WTC11 (cell line): ENCODE measurements around the gene GLIPR2.

Experiments used
- ATF1 ChIP-seq: sonication (generic); formaldehyde crosslinking; IDR thresholded peaks from 2 replicates; pipeline ENCODE4 v1.8.1; 2023; ENCODE audit warnings: mild to moderate bottlenecking, moderate library complexity, missing genetic modification reagents
- CTCF ChIP-seq: fragments of 200-600 bp; IDR thresholded peaks from 2 replicates; pipeline ENCODE4 v1.8.0; 2022; ENCODE audit warnings: antibody characterized with exemption
- ESRRA ChIP-seq: sonication (generic); formaldehyde crosslinking; IDR thresholded peaks from 2 replicates; pipeline ENCODE4 v1.8.1; 2022; ENCODE audit warnings: mild to moderate bottlenecking, missing genetic modification reagents, borderline replicate concordance
- JUN ChIP-seq: sonication (generic); formaldehyde crosslinking; IDR thresholded peaks from 2 replicates; pipeline ENCODE4 v1.8.0; 2023; ENCODE audit warnings: mild to moderate bottlenecking, missing genetic modification reagents
- KAT7 ChIP-seq: sonication (generic); formaldehyde crosslinking; IDR thresholded peaks from 2 replicates; pipeline ENCODE4 v1.8.1; 2023; ENCODE audit warnings: missing genetic modification reagents, mild to moderate bottlenecking, borderline replicate concordance
- MAX ChIP-seq: sonication (generic); formaldehyde crosslinking; IDR thresholded peaks from 2 replicates; pipeline ENCODE4 v1.8.0; 2022; ENCODE audit warnings: mild to moderate bottlenecking, missing genetic modification reagents
- NR2C2 ChIP-seq: sonication (generic); formaldehyde crosslinking; IDR thresholded peaks from 2 replicates; pipeline ENCODE4 v1.8.0; 2022; ENCODE audit warnings: mild to moderate bottlenecking, missing genetic modification reagents
- SMAD3 ChIP-seq: sonication (generic); formaldehyde crosslinking; IDR thresholded peaks from 2 replicates; pipeline ENCODE4 v1.8.0; 2022; ENCODE audit warnings: missing genetic modification reagents, mild to moderate bottlenecking, borderline replicate concordance
- SP1 ChIP-seq: sonication (generic); formaldehyde crosslinking; conservative IDR thresholded peaks from 2 replicates; pipeline ENCODE4 v1.8.1; 2022; ENCODE audit warnings: missing genetic modification reagents
- TEAD1 ChIP-seq: sonication (generic); formaldehyde crosslinking; IDR thresholded peaks from 2 replicates; pipeline ENCODE4 v1.8.0; 2022; ENCODE audit warnings: mild to moderate bottlenecking, missing genetic modification reagents
- USF2 ChIP-seq: sonication (generic); formaldehyde crosslinking; IDR thresholded peaks from 2 replicates; pipeline ENCODE4 v1.8.1; 2023; ENCODE audit warnings: mild to moderate bottlenecking, missing genetic modification reagents, moderate library complexity
- ZNF138 ChIP-seq: sonication (generic); formaldehyde crosslinking; conservative IDR thresholded peaks from 2 replicates; pipeline ENCODE4 v1.8.1; 2022; ENCODE audit warnings: mild to moderate bottlenecking, moderate library complexity, missing genetic modification reagents
- ZNF423 ChIP-seq: fragments of 250-450 bp; sonication (Bioruptor Pico); IDR thresholded peaks from 2 replicates; pipeline ENCODE4 v2.1.2; 2022; ENCODE audit warnings: mild to moderate bottlenecking, moderate library complexity

GRCh38 chr9:36120705-36121104, 15.8 kb upstream of the GLIPR2 start:
- no peak for TF ChIP-seq ZNF423 (CRISPR knock-in tag)
- TF ChIP-seq SMAD3, result no peak
- TF ChIP-seq CTCF, result no peak
- no peak for TF ChIP-seq ZNF138 (CRISPR knock-in tag)
- TF ChIP-seq ESRRA (CRISPR knock-in tag), result no peak
- no peak for TF ChIP-seq SP1 (CRISPR knock-in tag)
- no peak for TF ChIP-seq ATF1 (CRISPR knock-in tag)
- no peak for TF ChIP-seq TEAD1 (CRISPR knock-in tag)
- TF ChIP-seq MAX (CRISPR knock-in tag), result no peak
- TF ChIP-seq JUN, result no peak
- TF ChIP-seq USF2 (CRISPR knock-in tag), result no peak
- no peak for TF ChIP-seq KAT7 (CRISPR knock-in tag)
- TF ChIP-seq NR2C2 (CRISPR knock-in tag), result no peak
